ENCODE data around the gene WWC1.
A peak's percentile ranks its signal among the peaks of the same experiment; 100 is the strongest.

WWC1 gene

DNA sequence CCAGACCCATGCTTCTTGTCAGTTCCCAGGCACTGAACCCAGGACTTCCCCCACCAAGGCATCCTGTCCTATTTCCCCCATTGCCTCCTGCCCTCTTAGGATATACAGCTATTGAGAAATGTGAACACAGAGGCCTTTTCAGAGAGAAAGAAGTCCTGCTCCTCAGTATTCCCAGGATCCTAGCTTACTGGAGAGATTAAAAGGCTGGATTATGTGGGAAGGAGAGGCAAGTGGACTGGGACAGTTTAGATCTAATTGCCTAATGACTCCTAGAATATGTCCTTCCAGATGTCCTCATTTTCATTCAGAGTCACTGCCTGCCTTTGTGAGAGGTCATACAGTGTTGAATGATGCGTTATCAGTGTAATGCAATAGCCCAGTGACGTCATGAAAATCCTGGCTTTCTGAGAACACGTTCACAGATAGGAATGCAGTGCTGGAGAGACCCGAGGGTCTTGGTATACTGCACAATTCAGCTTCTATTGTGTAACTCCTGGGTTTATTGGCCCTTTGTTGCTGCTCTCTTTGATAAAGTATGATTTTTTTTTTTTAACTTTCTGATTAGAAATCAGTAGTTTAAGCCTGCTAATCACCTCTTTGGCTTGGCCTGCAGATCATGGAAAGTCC, 26.2 kb downstream of the WWC1 start:
- Mint-ChIP-seq H3K9me3 (no peaks in the 10 kb centered on the region), H3K4me3 (no peak overlapping the region), H3K27me3 (ENCODE audit: low read depth, poor library complexity) (no peaks in the 10 kb centered on the region), H3K4me1 (peaks cover 58% of the 10 kb centered on the region), H3K36me3 (ENCODE audit: low read depth) (no peaks in the 10 kb centered on the region), H3K27ac (peak overlapping the region; percentile 68)
- TF ChIP-seq, protein P1, sequence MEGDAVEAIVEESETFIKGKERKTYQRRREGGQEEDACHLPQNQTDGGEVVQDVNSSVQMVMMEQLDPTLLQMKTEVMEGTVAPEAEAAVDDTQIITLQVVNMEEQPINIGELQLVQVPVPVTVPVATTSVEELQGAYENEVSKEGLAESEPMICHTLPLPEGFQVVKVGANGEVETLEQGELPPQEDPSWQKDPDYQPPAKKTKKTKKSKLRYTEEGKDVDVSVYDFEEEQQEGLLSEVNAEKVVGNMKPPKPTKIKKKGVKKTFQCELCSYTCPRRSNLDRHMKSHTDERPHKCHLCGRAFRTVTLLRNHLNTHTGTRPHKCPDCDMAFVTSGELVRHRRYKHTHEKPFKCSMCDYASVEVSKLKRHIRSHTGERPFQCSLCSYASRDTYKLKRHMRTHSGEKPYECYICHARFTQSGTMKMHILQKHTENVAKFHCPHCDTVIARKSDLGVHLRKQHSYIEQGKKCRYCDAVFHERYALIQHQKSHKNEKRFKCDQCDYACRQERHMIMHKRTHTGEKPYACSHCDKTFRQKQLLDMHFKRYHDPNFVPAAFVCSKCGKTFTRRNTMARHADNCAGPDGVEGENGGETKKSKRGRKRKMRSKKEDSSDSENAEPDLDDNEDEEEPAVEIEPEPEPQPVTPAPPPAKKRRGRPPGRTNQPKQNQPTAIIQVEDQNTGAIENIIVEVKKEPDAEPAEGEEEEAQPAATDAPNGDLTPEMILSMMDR (IDR thresholded peaks at IDR 0.05): no peak
- DNase-seq: peak; percentile 18

DNA sequence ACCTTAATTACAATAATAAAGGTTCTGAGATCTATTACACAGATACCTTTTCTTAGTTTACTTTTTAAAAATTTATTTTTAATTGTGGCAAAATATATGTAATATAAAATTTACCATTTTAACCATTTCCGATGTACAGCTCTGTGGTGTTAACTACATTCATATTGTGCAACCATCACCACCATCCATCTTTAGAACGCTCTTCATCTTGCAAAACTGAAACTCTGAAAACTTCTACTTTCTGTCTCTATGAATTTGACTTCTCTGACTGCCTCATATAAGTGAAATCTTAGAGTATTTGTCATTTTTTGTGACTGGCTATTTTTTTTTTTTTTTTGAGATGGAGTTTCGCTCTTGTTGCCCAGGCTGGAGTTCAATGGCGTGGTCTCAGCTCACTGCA, 26.8 kb downstream of the WWC1 start:
- no peak for DNase-seq
- Mint-ChIP-seq H3K36me3 (ENCODE audit: low read depth) (no peaks in the 10 kb centered on the region), H3K9me3 (no peaks in the 10 kb centered on the region), H3K4me3 (no peak overlapping the region), H3K27ac (no peak overlapping the region), H3K27me3 (ENCODE audit: low read depth, poor library complexity) (no peaks in the 10 kb centered on the region), H3K4me1 (peaks cover 58% of the 10 kb centered on the region)
- TF ChIP-seq, protein P1 (IDR thresholded peaks at IDR 0.05): no peak

DNA sequence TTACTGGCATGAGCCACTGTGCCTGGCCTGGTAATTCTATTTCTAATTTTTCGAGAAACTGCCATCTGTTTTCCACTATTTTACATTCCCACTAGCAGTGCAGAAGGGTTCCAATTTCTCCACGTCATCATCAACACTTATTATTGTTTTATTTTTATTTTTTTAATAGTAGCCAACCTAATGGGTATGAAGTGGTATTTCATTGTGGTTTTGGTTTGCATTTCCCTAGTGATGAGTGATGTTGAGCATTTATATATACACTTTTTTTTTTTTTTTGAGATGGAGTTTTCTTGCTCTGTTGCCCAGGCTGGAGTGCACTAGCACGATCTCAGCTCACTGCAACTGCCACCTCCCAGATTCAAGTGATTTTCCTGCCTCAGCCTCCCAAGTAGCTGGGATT, 28.3 kb downstream of the WWC1 start:
- Mint-ChIP-seq H3K27ac (no peak overlapping the region), H3K27me3 (ENCODE audit: low read depth, poor library complexity) (no peaks in the 10 kb centered on the region), H3K36me3 (ENCODE audit: low read depth) (no peaks in the 10 kb centered on the region), H3K4me3 (no peak overlapping the region), H3K4me1 (peaks cover 47% of the 10 kb centered on the region), H3K9me3 (no peaks in the 10 kb centered on the region)
- no peak for DNase-seq
- TF ChIP-seq, protein P1 (IDR thresholded peaks at IDR 0.05): no peak

DNA sequence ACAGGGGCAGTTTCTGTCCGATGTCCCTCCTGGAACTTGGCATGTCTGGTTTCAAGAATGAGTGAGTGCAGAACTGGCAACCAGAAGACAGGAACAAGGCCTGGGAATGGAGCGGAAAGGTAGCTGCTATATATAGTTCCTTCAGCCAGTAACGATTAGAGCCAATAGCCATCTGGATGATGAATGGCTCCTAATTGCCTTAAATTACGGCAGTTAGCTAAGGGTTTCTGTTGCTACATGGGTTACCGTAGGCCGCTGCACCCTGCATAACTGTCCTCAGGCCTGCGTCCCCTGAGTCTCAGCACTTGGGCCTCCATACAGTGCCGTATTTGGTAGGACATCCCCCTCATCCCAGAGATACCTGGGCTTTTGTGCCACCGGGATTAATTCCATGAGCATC, 29.4 kb downstream of the WWC1 start:
- no peaks in the 10 kb centered on the region for H3K27me3 Mint-ChIP-seq (ENCODE audit: low read depth, poor library complexity)
- TF ChIP-seq, protein P1 (IDR thresholded peaks at IDR 0.05): no peak
- no peaks in the 10 kb centered on the region for H3K9me3 Mint-ChIP-seq
- no peak overlapping the region for H3K27ac Mint-ChIP-seq
- H3K4me1 Mint-ChIP-seq: peaks cover 36% of the 10 kb centered on the region
- no peak overlapping the region for H3K4me3 Mint-ChIP-seq
- DNase-seq: no peak
- no peaks in the 10 kb centered on the region for H3K36me3 Mint-ChIP-seq (ENCODE audit: low read depth)

DNA sequence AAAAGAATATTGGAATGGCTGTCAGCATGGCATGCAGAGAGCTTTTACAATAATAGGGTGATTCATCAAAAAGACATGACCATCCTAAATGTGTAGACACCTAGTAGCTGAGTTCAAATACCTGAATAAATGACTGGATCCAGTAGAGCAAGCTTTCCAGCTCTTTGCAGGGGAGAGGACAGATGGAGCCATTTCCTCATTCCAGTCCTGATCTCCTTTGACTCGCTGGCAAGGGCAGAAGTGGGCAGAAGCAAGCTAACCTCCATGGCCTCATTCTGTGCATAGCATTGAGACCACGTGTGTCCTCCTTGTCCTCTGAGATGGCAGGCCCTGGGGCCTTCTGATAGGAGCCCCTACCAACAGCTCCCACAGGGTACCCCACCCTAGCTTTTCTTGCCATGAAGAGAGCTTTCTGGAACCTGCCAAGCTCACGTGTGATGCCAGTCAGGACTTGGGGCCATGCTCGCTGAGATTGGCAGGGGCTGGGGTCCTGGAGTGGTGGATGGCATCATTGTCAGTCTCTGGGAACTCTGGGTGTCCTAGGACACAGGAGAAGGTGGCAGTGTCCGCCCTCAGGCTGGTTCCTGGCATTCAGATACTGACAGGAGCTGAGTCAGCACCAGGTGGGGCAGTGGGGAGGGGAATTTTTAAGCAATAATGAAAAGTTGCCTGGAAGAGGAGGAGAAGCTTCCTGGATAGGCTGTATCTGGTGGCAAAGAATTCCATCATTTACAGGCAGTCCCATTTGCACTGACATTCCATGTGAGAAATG, 33.6 kb downstream of the WWC1 start:
- Mint-ChIP-seq H3K4me1 (peaks cover 41% of the 10 kb centered on the region), H3K9me3 (no peaks in the 10 kb centered on the region), H3K4me3 (no peak overlapping the region), H3K27ac (no peak overlapping the region), H3K27me3 (ENCODE audit: low read depth, poor library complexity) (no peaks in the 10 kb centered on the region), H3K36me3 (ENCODE audit: low read depth) (no peaks in the 10 kb centered on the region)
- DNase-seq: no peak
- TF ChIP-seq, protein P1 (IDR thresholded peaks at IDR 0.05): no peak

DNA sequence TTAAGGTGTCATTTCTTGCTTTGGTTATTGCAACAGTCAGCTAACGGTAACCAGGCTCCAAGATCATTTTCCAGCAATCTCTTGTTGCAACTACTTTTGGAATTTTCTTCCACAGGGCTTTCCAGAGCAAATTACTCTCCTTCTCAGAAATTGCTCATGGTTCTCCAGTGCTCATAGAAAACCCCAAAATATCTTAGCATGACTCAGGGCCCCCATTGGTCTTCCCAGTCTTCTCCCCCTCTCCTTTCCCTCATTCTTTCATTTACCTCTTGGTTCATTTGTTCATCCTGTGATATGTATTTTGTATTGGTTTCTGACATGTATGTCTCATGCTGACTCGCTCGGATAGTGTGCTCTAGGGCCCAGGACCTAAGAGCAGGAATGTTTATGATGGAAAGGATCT, 35.6 kb downstream of the WWC1 start:
- no peaks in the 10 kb centered on the region for H3K36me3 Mint-ChIP-seq (ENCODE audit: low read depth)
- no peak overlapping the region for H3K27ac Mint-ChIP-seq
- no peaks in the 10 kb centered on the region for H3K27me3 Mint-ChIP-seq (ENCODE audit: low read depth, poor library complexity)
- no peak for DNase-seq
- H3K4me3 Mint-ChIP-seq: no peak overlapping the region
- TF ChIP-seq, protein P1 (IDR thresholded peaks at IDR 0.05): no peak
- peaks cover 41% of the 10 kb centered on the region for H3K4me1 Mint-ChIP-seq
- no peaks in the 10 kb centered on the region for H3K9me3 Mint-ChIP-seq
